HepG2 (cell line): ENCODE measurements around the gene TMC8. TPM values are rescaled to one million over a fixed set of nuclear protein-coding genes. Genes with fewer than 3 reads are reported as not detected.

ENCODE experiments used
- BCL6 ChIP-seq: IDR thresholded peaks from 2 replicates; pipeline ENCODE4 v1.6.1; 2016; ENCODE audit warnings: missing genetic modification reagents, missing compliant biosample characterization
- FOXJ3 ChIP-seq: sonication (generic); formaldehyde crosslinking; IDR thresholded peaks from 2 replicates; pipeline ENCODE4 v1.4.0; 2020; ENCODE audit warnings: missing genetic modification reagents, mild to moderate bottlenecking, borderline replicate concordance
- FOXP1 ChIP-seq, 2 experiments: fragments of 450-650 bp in 1 of 2; IDR thresholded peaks; 2 replicates each; pipeline ENCODE4 v1.6.1; 2017 to 2018; ENCODE audit warnings: antibody characterized with exemption in 1 of 2
- MEIS1 ChIP-seq: sonication (generic); formaldehyde crosslinking; IDR thresholded peaks from 2 replicates; pipeline ENCODE4 v1.9.0; 2021; ENCODE audit warnings: mild to moderate bottlenecking, missing genetic modification reagents, moderate library complexity, borderline replicate concordance
- MXI1 ChIP-seq: IDR thresholded peaks from 3 replicates; pipeline ENCODE4 v1.6.1; 2012; ENCODE audit warnings: low read depth, low read length, inconsistent platforms, borderline replicate concordance
- RXRB ChIP-seq: IDR thresholded peaks from 2 replicates; pipeline ENCODE4 v1.6.1; 2016; ENCODE audit warnings: borderline replicate concordance, missing genetic modification reagents, missing compliant biosample characterization
- SMARCC2 ChIP-seq: fragments of 450-650 bp; IDR thresholded peaks from 2 replicates; pipeline ENCODE4 v1.6.1; 2017; ENCODE audit warnings: antibody characterized with exemption, mild to moderate bottlenecking
- SP2 ChIP-seq: sonication (generic); formaldehyde crosslinking; IDR thresholded peaks from 2 replicates; pipeline ENCODE4 v1.5.1; 2020; ENCODE audit warnings: mild to moderate bottlenecking, missing genetic modification reagents
- ZBTB46 ChIP-seq: sonication (generic); formaldehyde crosslinking; IDR thresholded peaks from 2 replicates; pipeline ENCODE4 v1.4.0; 2020; ENCODE audit warnings: mild to moderate bottlenecking, missing genetic modification reagents, borderline replicate concordance
- ZC3H4 ChIP-seq: sonication (generic); formaldehyde crosslinking; IDR thresholded peaks from 2 replicates; pipeline ENCODE4 v1.4.0; 2020; ENCODE audit warnings: missing genetic modification reagents, borderline replicate concordance
- ZNF121 ChIP-seq: sonication (generic); formaldehyde crosslinking; IDR thresholded peaks from 2 replicates; pipeline ENCODE4 v1.5.0; 2020; ENCODE audit warnings: mild to moderate bottlenecking, missing genetic modification reagents
- ZNF350 ChIP-seq: sonication (generic); formaldehyde crosslinking; IDR thresholded peaks from 2 replicates; pipeline ENCODE4 v1.4.0; 2020; ENCODE audit warnings: mild to moderate bottlenecking, low read depth, missing genetic modification reagents, borderline replicate concordance
- ZNF44 ChIP-seq: sonication (generic); formaldehyde crosslinking; IDR thresholded peaks from 2 replicates; pipeline ENCODE4 v1.5.1; 2020; ENCODE audit warnings: mild to moderate bottlenecking, missing genetic modification reagents
- ZNF446 ChIP-seq: sonication (generic); formaldehyde crosslinking; IDR thresholded peaks from 2 replicates; pipeline ENCODE4 v1.5.0; 2020; ENCODE audit warnings: mild to moderate bottlenecking, missing genetic modification reagents
- ZNF616 ChIP-seq: sonication (generic); formaldehyde crosslinking; IDR thresholded peaks from 2 replicates; pipeline ENCODE4 v1.5.0; 2020; ENCODE audit warnings: low read depth, mild to moderate bottlenecking, missing genetic modification reagents
- ZNF629 ChIP-seq: sonication (generic); formaldehyde crosslinking; conservative IDR thresholded peaks from 2 replicates; pipeline ENCODE4 v1.5.0; 2020; ENCODE audit warnings: missing genetic modification reagents
- ZNF713 ChIP-seq: sonication (generic); formaldehyde crosslinking; IDR thresholded peaks from 2 replicates; pipeline ENCODE4 v1.4.0; 2020; ENCODE audit warnings: mild to moderate bottlenecking, missing genetic modification reagents
- polyA plus RNA-seq, 8 experiments: library from polyadenylated mRNA; depleted of rRNA in 3 of 8; stranded (reverse) in 7 of 8; unstranded in 1 of 8; fragments of >200 nt; fragmentation: Illumina TruSeq in 4 of 8; extraction: Trizol in 4 of 8; gene quantifications; 2 replicates each; pipeline versions ENCODE4 v1.2.1 to v1.2.3, GENCODE V29; 2011 to 2016; ENCODE audit warnings: low read depth in 4 of 8, missing spikeins in 1 of 8, mixed read lengths in 1 of 8; ENCODE audit not compliant: insufficient read depth in 1 of 8
- total RNA-seq, 5 experiments: library from RNA; depleted of rRNA; stranded (reverse); fragments of >200 nt; fragmentation: Illumina TruSeq; extraction: Trizol; gene quantifications; 2 replicates each; pipeline ENCODE4 v1.2.3, GENCODE V29; 2016; ENCODE audit warnings: low read depth in 1 of 5
- TF ChIP-seq, protein P1 (sequence below): sonication (generic); formaldehyde crosslinking; IDR thresholded peaks from one replicate; pipeline ENCODE4 v1.5.1; 2020; ENCODE audit warnings: mild to moderate bottlenecking, missing genetic modification reagents; ENCODE audit errors: not compliant biosample characterization
- TF ChIP-seq, protein P2 (sequence below): sonication (generic); formaldehyde crosslinking; IDR thresholded peaks from 2 replicates; pipeline ENCODE4 v1.4.0; 2020; ENCODE audit warnings: mild to moderate bottlenecking, missing genetic modification reagents

TMC8 gene
- total and polyA plus RNA-seq, 2 of the 13 experiments (the other 11 are each of a cell fraction or from before 2014, with no cell fraction given): 0.53 to 7.8 TPM

DNA sequence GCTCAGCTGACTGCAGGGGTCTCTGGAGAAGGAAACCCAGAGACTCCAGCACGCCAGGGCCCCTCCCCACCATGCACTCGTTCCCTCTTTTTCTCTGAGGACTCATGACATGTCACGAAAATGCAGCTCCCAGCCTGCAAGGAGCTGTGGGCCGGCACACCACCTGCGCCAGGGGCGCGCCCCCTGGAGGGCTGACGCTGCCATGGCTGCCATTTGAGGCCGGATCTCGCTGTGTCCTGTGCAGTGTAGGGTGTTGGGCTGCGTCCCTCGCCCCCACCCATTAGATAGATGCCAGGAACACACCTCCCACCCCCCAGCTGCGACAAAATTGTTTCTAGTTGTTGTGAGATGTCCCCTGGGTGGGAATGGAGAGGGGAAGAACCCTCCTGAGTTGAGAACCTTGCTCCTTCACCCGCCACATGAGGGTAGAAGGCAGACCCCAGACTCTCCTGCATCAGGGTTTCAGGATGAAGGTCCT is 46.0 kb downstream of the TMC8 start (continued):
- TF ChIP-seq ZBTB46 (CRISPR knock-in tag) (peak; percentile 50; the same call in 1 of the 2 replicates), BCL6 (CRISPR knock-in tag) (no peak), SMARCC2 (no peak), ZNF446 (CRISPR knock-in tag) (no peak), ZNF44 (no peak), ZNF629 (CRISPR knock-in tag) (no peak), ZC3H4 (CRISPR knock-in tag) (0 out of 2 replicates have a peak, but pooled peaks have one; percentile 52), SP2 (CRISPR knock-in tag) (no peak), ZNF350 (CRISPR knock-in tag) (no peak), FOXJ3 (CRISPR knock-in tag) (no peak), RXRB (CRISPR knock-in tag) (0 out of 2 replicates have a peak, but pooled peaks have one; percentile 12), ZNF713 (CRISPR knock-in tag) (no peak), MEIS1 (CRISPR knock-in tag) (0 out of 2 replicates have a peak, but pooled peaks have one; percentile 41), FOXP1 (IDR thresholded peaks at IDR 0.05) (no peak), FOXP1 (CRISPR knock-in tag; IDR thresholded peaks at IDR 0.05) (no peak), ZNF121 (CRISPR knock-in tag) (no peak), ZNF616 (CRISPR knock-in tag) (no peak), MXI1 (no peak)
- TF ChIP-seq, protein P1, sequence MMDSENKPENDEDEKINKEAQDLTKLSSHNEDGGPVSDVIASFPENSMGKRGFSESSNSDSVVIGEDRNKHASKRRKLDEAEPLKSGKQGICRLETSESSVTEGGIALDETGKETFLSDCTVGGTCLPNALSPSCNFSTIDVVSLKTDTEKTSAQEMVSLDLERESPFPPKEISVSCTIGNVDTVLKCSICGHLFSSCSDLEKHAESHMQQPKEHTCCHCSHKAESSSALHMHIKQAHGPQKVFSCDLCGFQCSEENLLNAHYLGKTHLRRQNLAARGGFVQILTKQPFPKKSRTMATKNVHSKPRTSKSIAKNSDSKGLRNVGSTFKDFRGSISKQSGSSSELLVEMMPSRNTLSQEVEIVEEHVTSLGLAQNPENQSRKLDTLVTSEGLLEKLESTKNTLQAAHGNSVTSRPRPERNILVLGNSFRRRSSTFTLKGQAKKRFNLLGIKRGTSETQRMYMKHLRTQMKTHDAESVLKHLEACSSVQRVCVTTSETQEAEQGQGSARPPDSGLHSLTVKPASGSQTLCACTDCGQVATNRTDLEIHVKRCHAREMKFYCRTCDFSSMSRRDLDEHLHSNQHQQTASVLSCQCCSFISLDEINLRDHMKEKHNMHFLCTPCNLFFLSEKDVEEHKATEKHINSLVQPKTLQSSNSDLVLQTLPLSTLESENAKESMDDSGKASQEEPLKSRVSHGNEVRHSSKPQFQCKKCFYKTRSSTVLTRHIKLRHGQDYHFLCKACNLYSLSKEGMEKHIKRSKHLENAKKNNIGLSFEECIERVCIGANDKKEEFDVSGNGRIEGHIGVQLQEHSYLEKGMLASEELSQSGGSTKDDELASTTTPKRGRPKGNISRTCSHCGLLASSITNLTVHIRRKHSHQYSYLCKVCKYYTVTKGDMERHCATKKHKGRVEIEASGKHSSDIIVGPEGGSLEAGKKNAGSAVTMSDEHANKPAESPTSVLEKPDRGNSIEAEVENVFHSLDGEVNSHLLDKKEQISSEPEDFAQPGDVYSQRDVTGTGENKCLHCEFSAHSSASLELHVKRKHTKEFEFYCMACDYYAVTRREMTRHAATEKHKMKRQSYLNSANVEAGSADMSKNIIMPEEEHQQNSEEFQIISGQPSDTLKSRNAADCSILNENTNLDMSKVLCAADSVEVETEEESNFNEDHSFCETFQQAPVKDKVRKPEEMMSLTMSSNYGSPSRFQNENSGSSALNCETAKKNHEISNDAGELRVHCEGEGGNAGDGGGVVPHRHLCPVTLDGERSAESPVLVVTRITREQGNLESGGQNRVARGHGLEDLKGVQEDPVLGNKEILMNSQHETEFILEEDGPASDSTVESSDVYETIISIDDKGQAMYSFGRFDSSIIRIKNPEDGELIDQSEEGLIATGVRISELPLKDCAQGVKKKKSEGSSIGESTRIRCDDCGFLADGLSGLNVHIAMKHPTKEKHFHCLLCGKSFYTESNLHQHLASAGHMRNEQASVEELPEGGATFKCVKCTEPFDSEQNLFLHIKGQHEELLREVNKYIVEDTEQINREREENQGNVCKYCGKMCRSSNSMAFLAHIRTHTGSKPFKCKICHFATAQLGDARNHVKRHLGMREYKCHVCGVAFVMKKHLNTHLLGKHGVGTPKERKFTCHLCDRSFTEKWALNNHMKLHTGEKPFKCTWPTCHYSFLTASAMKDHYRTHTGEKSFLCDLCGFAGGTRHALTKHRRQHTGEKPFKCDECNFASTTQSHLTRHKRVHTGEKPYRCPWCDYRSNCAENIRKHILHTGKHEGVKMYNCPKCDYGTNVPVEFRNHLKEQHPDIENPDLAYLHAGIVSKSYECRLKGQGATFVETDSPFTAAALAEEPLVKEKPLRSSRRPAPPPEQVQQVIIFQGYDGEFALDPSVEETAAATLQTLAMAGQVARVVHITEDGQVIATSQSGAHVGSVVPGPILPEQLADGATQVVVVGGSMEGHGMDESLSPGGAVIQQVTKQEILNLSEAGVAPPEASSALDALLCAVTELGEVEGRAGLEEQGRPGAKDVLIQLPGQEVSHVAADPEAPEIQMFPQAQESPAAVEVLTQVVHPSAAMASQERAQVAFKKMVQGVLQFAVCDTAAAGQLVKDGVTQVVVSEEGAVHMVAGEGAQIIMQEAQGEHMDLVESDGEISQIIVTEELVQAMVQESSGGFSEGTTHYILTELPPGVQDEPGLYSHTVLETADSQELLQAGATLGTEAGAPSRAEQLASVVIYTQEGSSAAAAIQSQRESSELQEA (CRISPR knock-in tag): no peak
- TF ChIP-seq, protein P2, sequence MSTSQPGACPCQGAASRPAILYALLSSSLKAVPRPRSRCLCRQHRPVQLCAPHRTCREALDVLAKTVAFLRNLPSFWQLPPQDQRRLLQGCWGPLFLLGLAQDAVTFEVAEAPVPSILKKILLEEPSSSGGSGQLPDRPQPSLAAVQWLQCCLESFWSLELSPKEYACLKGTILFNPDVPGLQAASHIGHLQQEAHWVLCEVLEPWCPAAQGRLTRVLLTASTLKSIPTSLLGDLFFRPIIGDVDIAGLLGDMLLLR (CRISPR knock-in tag): no peak
